ENCODE data around the gene RAB8B. TPM values are rescaled to one million over a fixed set of nuclear protein-coding genes. Genes with fewer than 3 reads are reported as not detected.

RAB8B gene
- total and polyA plus RNA-seq, 4 donors: 3.8 to 26.5 (median 7.6) TPM

GRCh38 chr15:63156086-63156710 is 33.2 kb upstream of the RAB8B start:
- peak overlapping the region; percentile 82 to 96 for H3K27ac ChIP-seq (ENCODE audit: low read depth in 1 of 2, low read length in 2 of 2)
- peaks cover 0 to 14% (median 2%) of the 10 kb centered on the region in 4 donors for H3K4me1 ChIP-seq (ENCODE audit: control insufficient read depth in 4 of 4, insufficient read depth in 4 of 4, low read length in 3 of 4)
- peaks cover 6 to 10% (median 7%) of the 10 kb centered on the region in 4 donors for H3K36me3 ChIP-seq (ENCODE audit: control insufficient read depth in 4 of 4, insufficient read depth in 3 of 4, low read depth in 1 of 4, low read length in 3 of 4)
- peak overlapping the region; percentile 74 to 90 (median 88) for H3K4me3 ChIP-seq (ENCODE audit: low read depth in 1 of 3, low read length in 3 of 3)
- DNase-seq (ENCODE audit: low spot score): no peak
- H3K27me3 ChIP-seq (ENCODE audit: control insufficient read depth in 4 of 4, insufficient read depth in 4 of 4, low read length in 3 of 4): no peaks in the 10 kb centered on the region
- H3K9me3 ChIP-seq (ENCODE audit: control insufficient read depth in 4 of 4, low read length in 3 of 4): no peaks in the 10 kb centered on the region
- peak overlapping the region; percentile 75 to 95 for H3K9ac ChIP-seq (ENCODE audit: low read depth in 1 of 2, low read length in 2 of 2)
- 10% methylated on average over 10 of the region's 10 CpGs for WGBS
- no peak for TF ChIP-seq FOXA1 (IDR thresholded peaks at IDR 0.05)

- Histone ChIP-seq H3K9ac (ENCODE audit: low read depth in 1 of 2, low read length in 2 of 2) (peak overlapping the region; percentile 75 to 95), H3K4me1 (ENCODE audit: control insufficient read depth in 4 of 4, insufficient read depth in 4 of 4, low read length in 3 of 4) (peaks cover 0 to 14% (median 2%) of the 10 kb centered on the region in 4 donors), H3K27ac (ENCODE audit: low read depth in 1 of 2, low read length in 2 of 2) (peak overlapping the region; percentile 82 to 96), H3K36me3 (ENCODE audit: control insufficient read depth in 4 of 4, insufficient read depth in 3 of 4, low read depth in 1 of 4, low read length in 3 of 4) (peaks cover 3 to 7% (median 5%) of the 10 kb centered on the region in 4 donors), H3K9me3 (ENCODE audit: control insufficient read depth in 4 of 4, low read length in 3 of 4) (no peaks in the 10 kb centered on the region), H3K27me3 (ENCODE audit: control insufficient read depth in 4 of 4, insufficient read depth in 4 of 4, low read length in 3 of 4) (no peaks in the 10 kb centered on the region), H3K4me3 (ENCODE audit: low read depth in 1 of 3, low read length in 3 of 3) (peak overlapping the region; percentile 74 to 90 (median 88))
- TF ChIP-seq HNF4G (IDR thresholded peaks at IDR 0.05): no peak
- peak; percentile 23 to 26 for TF ChIP-seq HNF4A (conservative IDR thresholded peaks at IDR 0.05)
- no peak for TF ChIP-seq FOXA2 (IDR thresholded peaks at IDR 0.05)
- under 1% methylated on average over 16 of the region's 16 CpGs for WGBS
- peak; percentile 54 for DNase-seq (ENCODE audit: low spot score)
These were observed 32.7 kb upstream of the RAB8B start for GRCh38 chr15:63156755-63157117.

- Histone ChIP-seq H3K4me1 (ENCODE audit: control insufficient read depth in 4 of 4, insufficient read depth in 4 of 4, low read length in 3 of 4) (peaks cover 0 to 14% (median 2%) of the 10 kb centered on the region in 4 donors), H3K27ac (ENCODE audit: low read depth in 1 of 2, low read length in 2 of 2) (peak within 1 kb of the TSS; percentile 82 to 96), H3K36me3 (ENCODE audit: control insufficient read depth in 4 of 4, insufficient read depth in 3 of 4, low read depth in 1 of 4, low read length in 3 of 4) (peaks cover 3 to 7% (median 5%) of the 10 kb centered on the region in 4 donors), H3K4me3 (ENCODE audit: low read depth in 1 of 3, low read length in 3 of 3) (peak within 1 kb of the TSS; percentile 74 to 90 (median 88)), H3K9me3 (ENCODE audit: control insufficient read depth in 4 of 4, low read length in 3 of 4) (no peaks in the 10 kb centered on the region), H3K9ac (ENCODE audit: low read depth in 1 of 2, low read length in 2 of 2) (peak within 1 kb of the TSS; percentile 75 to 95), H3K27me3 (ENCODE audit: control insufficient read depth in 4 of 4, insufficient read depth in 4 of 4, low read length in 3 of 4) (no peaks in the 10 kb centered on the region)
- peak; percentile 90 for DNase-seq (ENCODE audit: low spot score)
- TF ChIP-seq GABPA (IDR thresholded peaks at IDR 0.05 in 1 of 2, conservative IDR thresholded peaks at IDR 0.05 in 1 of 2) (peak in 1 of 2 donors; percentile 66), ATF3 (IDR thresholded peaks at IDR 0.05) (no peak), EGR1 (IDR thresholded peaks at IDR 0.05; ENCODE audit: low read depth in 2 of 2) (no peak), JUND (IDR thresholded peaks at IDR 0.05) (no peak), RXRA (IDR thresholded peaks at IDR 0.05) (no peak), REST (IDR thresholded peaks at IDR 0.05) (peak; percentile 85), FOXA2 (IDR thresholded peaks at IDR 0.05) (no peak), YY1 (IDR thresholded peaks at IDR 0.05) (peak; percentile 35), ZBTB33 (IDR thresholded peaks at IDR 0.05) (no peak), NR2F2 (IDR thresholded peaks at IDR 0.05) (no peak), RAD21 (IDR thresholded peaks at IDR 0.05) (peak; percentile 27 to 65), MAX (IDR thresholded peaks at IDR 0.05) (peak; percentile 15), CTCF (IDR thresholded peaks at IDR 0.05; ENCODE audit: low read depth, low read length, missing input control) (no peak), HNF4A (conservative IDR thresholded peaks at IDR 0.05) (peak in 1 of 2 donors; percentile 31), TAF1 (conservative IDR thresholded peaks at IDR 0.05) (peak; percentile 93), HNF4G (IDR thresholded peaks at IDR 0.05) (no peak), FOXA1 (IDR thresholded peaks at IDR 0.05) (no peak), SP1 (IDR thresholded peaks at IDR 0.05) (peak; percentile 26)
- under 1% methylated on average over 60 of the region's 60 CpGs for WGBS
These were observed 32.1 kb upstream of the RAB8B start, which contains the start of gene RPS27L for GRCh38 chr15:63157118-63157843. Gene RPS27L, minus strand, starts transcription at chr15:63157477. Its CDS starts 72 bp downstream, at chr15:63157405.
